H1 (cell line): Measurements from ENCODE around the gene SLC12A5. TPM values are rescaled to one million over a fixed set of nuclear protein-coding genes. Genes with fewer than 3 reads are reported as not detected.

Source experiments
- CTCF ChIA-PET: fragments of 300-600 bp; sonication (Branson Sonifier 250); formaldehyde crosslinking; loops from one replicate; lab custom pipeline; 2021; ENCODE audit not compliant: partially characterized antibody; lab: Charles Lee
- POLR2A ChIA-PET: fragments of 300-600 bp; sonication (Branson Sonifier 250); formaldehyde crosslinking; loops from one replicate; lab custom pipeline; 2021; ENCODE audit warnings: inconsistent platforms; ENCODE audit not compliant: partially characterized antibody; lab: Charles Lee
- DNase-seq, 2 experiments: peaks; one replicate each; pipeline versions ENCODE4 v3.0.0 to v3.0.0-alpha.2; 2010 to 2022; ENCODE audit warnings: low spot score in 2 of 2, low read depth in 1 of 2, mixed read lengths in 1 of 2
- FAIRE-seq: peaks from 2 replicates; lab custom pipeline; 2011; peaks lifted over from hg19 to GRCh38; lab: Jason Lieb, UNC
- H2AFZ ChIP-seq: 2 replicates; pipeline ENCODE4 v1.8.1; 2012; ENCODE audit warnings: low read length, inconsistent platforms
- H2AK5ac ChIP-seq: 2 replicates; pipeline ENCODE4 v1.6.1; 2013; ENCODE audit warnings: low read depth, low read length
- H2BK120ac ChIP-seq: replicated peaks from 2 replicates; pipeline ENCODE3; 2013; ENCODE audit warnings: low read depth, low read length, inconsistent platforms
- H2BK12ac ChIP-seq: 2 replicates; pipeline ENCODE4 v1.6.1; 2013; ENCODE audit warnings: low read depth, low read length
- H2BK15ac ChIP-seq: 2 replicates; pipeline ENCODE4 v1.6.1; 2013; ENCODE audit warnings: low read length
- H2BK20ac ChIP-seq: 2 replicates; pipeline ENCODE4 v1.6.1; 2013; ENCODE audit warnings: low read length
- H2BK5ac ChIP-seq: 2 replicates; pipeline ENCODE4 v1.6.1; 2013; ENCODE audit warnings: low read depth, low read length
- H3K14ac ChIP-seq: 2 replicates; pipeline ENCODE4 v1.6.1; 2013; ENCODE audit warnings: inconsistent platforms; ENCODE audit not compliant: insufficient read length
- H3K18ac ChIP-seq: 2 replicates; pipeline ENCODE4 v1.6.1; 2013; ENCODE audit warnings: low read length; ENCODE audit errors: extremely low read depth
- H3K23ac ChIP-seq: 2 replicates; pipeline ENCODE4 v1.6.1; 2013; ENCODE audit warnings: inconsistent platforms; ENCODE audit not compliant: insufficient read length
- H3K23me2 ChIP-seq: 2 replicates; pipeline ENCODE4 v1.6.1; 2013; ENCODE audit warnings: low read depth, low read length
- H3K27ac ChIP-seq: 2 replicates; pipeline ENCODE4 v1.6.1; 2011; ENCODE audit warnings: low read depth, low read length, inconsistent platforms
- H3K27me3 ChIP-seq, 4 experiments: replicated peaks in 1 of 4; 1 replicate in 1 of 4; 2 replicates in 3 of 4; pipeline versions ENCODE4 v1.6.1 to v1.8.1; 2011 to 2013; ENCODE audit warnings: low read length in 3 of 4, mild to moderate bottlenecking in 3 of 4, inconsistent platforms in 2 of 4, mixed read lengths in 2 of 4, moderate library complexity in 1 of 4; ENCODE audit not compliant: control insufficient read depth in 3 of 4, insufficient read depth in 3 of 4; ENCODE audit errors: extremely low read depth in 1 of 4
- H3K36me3 ChIP-seq, 4 experiments: 2 replicates each; pipeline versions ENCODE4 v1.6.1 to v1.8.1; 2011 to 2013; ENCODE audit warnings: mild to moderate bottlenecking in 4 of 4, low read length in 3 of 4, moderate library complexity in 2 of 4, control low read depth in 1 of 4, inconsistent platforms in 1 of 4; ENCODE audit not compliant: insufficient read depth in 4 of 4, control insufficient read depth in 2 of 4
- H3K4ac ChIP-seq: replicated peaks from 2 replicates; pipeline ENCODE3; 2013; ENCODE audit warnings: low read length, low read depth, mixed read lengths, inconsistent platforms; ENCODE audit not compliant: insufficient read length
- H3K4me1 ChIP-seq, 4 experiments: replicated peaks in 1 of 4; 1 replicate in 1 of 4; 2 replicates in 3 of 4; pipeline versions ENCODE4 v1.6.1 to v1.8.1; 2011 to 2013; ENCODE audit warnings: low read length in 3 of 4, inconsistent platforms in 2 of 4, mixed read lengths in 1 of 4; ENCODE audit not compliant: insufficient read depth in 4 of 4, control insufficient read depth in 3 of 4
- H3K4me2 ChIP-seq, 2 experiments: 2 replicates each; pipeline versions ENCODE4 v1.6.1 to v1.8.1; 2011 to 2013; ENCODE audit warnings: low read depth in 2 of 2, low read length in 2 of 2, control low read depth in 1 of 2, inconsistent platforms in 1 of 2, mild to moderate bottlenecking in 1 of 2; ENCODE audit not compliant: insufficient read depth in 1 of 2
- H3K4me3 ChIP-seq, 4 experiments: fragments of 200-600, 300-600 bp in 1 of 4; sonication (generic), shearing (Covaris generic), sonication (Bioruptor Twin) in 1 of 4; 2 replicates each; pipeline versions ENCODE4 v1.5.1 to v1.8.1; 2011 to 2016; ENCODE audit warnings: low read length in 4 of 4, low read depth in 3 of 4, control low read depth in 2 of 4, inconsistent platforms in 2 of 4, mild to moderate bottlenecking in 2 of 4, mixed read lengths in 1 of 4, moderate library complexity in 1 of 4; ENCODE audit not compliant: insufficient read depth in 2 of 4; ENCODE audit errors: extremely low read depth in 1 of 4
- H3K56ac ChIP-seq: replicated peaks from 2 replicates; pipeline ENCODE3; 2013; ENCODE audit warnings: low read depth, mild to moderate bottlenecking, mixed read lengths, low read length, inconsistent platforms; ENCODE audit not compliant: insufficient read length
- H3K79me1 ChIP-seq: 2 replicates; pipeline ENCODE4 v1.6.1; 2013; ENCODE audit warnings: low read depth, low read length, control low read depth
- H3K79me2 ChIP-seq, 2 experiments: 2 replicates each; pipeline versions ENCODE4 v1.6.1 to v1.8.1; 2012 to 2013; ENCODE audit warnings: low read length in 2 of 2, mild to moderate bottlenecking in 2 of 2, inconsistent platforms in 1 of 2; ENCODE audit not compliant: insufficient read depth in 2 of 2, control insufficient read depth in 1 of 2
- H3K9ac ChIP-seq, 4 experiments: replicated peaks in 1 of 4; 1 replicate in 1 of 4; 2 replicates in 3 of 4; pipeline versions ENCODE4 v1.6.1 to v1.8.1; 2011 to 2013; ENCODE audit warnings: low read depth in 3 of 4, low read length in 3 of 4, control low read depth in 2 of 4, mild to moderate bottlenecking in 2 of 4, moderate library complexity in 2 of 4, inconsistent platforms in 1 of 4; ENCODE audit errors: extremely low read depth in 1 of 4
- H3K9me3 ChIP-seq, 2 experiments: 2 replicates each; pipeline versions ENCODE4 v1.6.1 to v1.8.1; 2012 to 2013; ENCODE audit warnings: mild to moderate bottlenecking in 2 of 2, moderate library complexity in 2 of 2, control low read depth in 1 of 2, inconsistent platforms in 1 of 2, low read depth in 1 of 2, low read length in 1 of 2, mixed read lengths in 1 of 2; ENCODE audit not compliant: insufficient read depth in 2 of 2
- H4K20me1 ChIP-seq, 2 experiments: replicated peaks in 1 of 2; 2 replicates each; pipeline versions ENCODE3 to v1.8.1; 2011 to 2013; ENCODE audit warnings: inconsistent platforms in 2 of 2, low read length in 2 of 2, mild to moderate bottlenecking in 1 of 2; ENCODE audit not compliant: insufficient read depth in 2 of 2, control insufficient read depth in 1 of 2
- H4K5ac ChIP-seq: 2 replicates; pipeline ENCODE4 v1.6.1; 2013; ENCODE audit warnings: low read length, low read depth, mixed read lengths, inconsistent platforms; ENCODE audit not compliant: insufficient read length
- H4K8ac ChIP-seq: 2 replicates; pipeline ENCODE4 v1.8.0; 2013; ENCODE audit warnings: mild to moderate bottlenecking, moderate library complexity, low read length, inconsistent platforms; ENCODE audit not compliant: insufficient read depth; ENCODE audit errors: extremely low read depth
- H4K91ac ChIP-seq: replicated peaks from 2 replicates; pipeline ENCODE3; 2013; ENCODE audit warnings: low read length, mixed read lengths, inconsistent platforms; ENCODE audit not compliant: insufficient read length
- BCL11A ChIP-seq, 2 experiments: IDR thresholded peaks; one replicate each; pipeline ENCODE4 v1.6.1; 2011; ENCODE audit warnings: low read depth in 2 of 2, low read length in 2 of 2, mild to moderate bottlenecking in 2 of 2
- HDAC6 ChIP-seq: IDR thresholded peaks from one replicate; pipeline ENCODE4 v1.7.1; 2012; ENCODE audit warnings: low read depth, mild to moderate bottlenecking, inconsistent platforms, low read length, moderate library complexity
- JUND ChIP-seq: IDR thresholded peaks from 2 replicates; pipeline ENCODE4 v1.6.1; 2011; ENCODE audit warnings: mild to moderate bottlenecking, improper control_type of control experiment, low read length
- KDM1A ChIP-seq: fragments of 200-600, 300-600 bp; sonication (generic); IDR thresholded peaks from 2 replicates; pipeline ENCODE4 v1.7.1; 2016; ENCODE audit warnings: mild to moderate bottlenecking, low read length, borderline replicate concordance
- PHF8 ChIP-seq: fragments of 200-600 bp; sonication (generic); conservative IDR thresholded peaks from 2 replicates; pipeline ENCODE4 v1.7.1; 2012; ENCODE audit warnings: low read depth, mild to moderate bottlenecking, inconsistent platforms, low read length, moderate library complexity
- TBP ChIP-seq: IDR thresholded peaks from 2 replicates; pipeline ENCODE4 v1.6.1; 2011; ENCODE audit warnings: low read depth, low read length, improper control_type of control experiment
- WGBS, 2 experiments: shearing (Covaris generic) in 1 of 2; methylation state at CpG; one replicate each; pipeline versions ENCODE4 v1.1.6 to v1.1.7; 2013 to 2015; ENCODE audit warnings: low lambda C conversion rate in 2 of 2, mixed read lengths in 2 of 2, inconsistent platforms in 1 of 2, low coverage in 1 of 2, missing lambda C conversion rate in 1 of 2; ENCODE audit not compliant: insufficient replicate concordance in 2 of 2, insufficient coverage in 1 of 2, insufficient read length in 1 of 2; ENCODE audit errors: extremely low coverage in 1 of 2, missing lambda C conversion rate in 1 of 2; 5-methylcytosine and 5-hydroxymethylcytosine counted together
- polyA plus RNA-seq, 7 experiments: library from polyadenylated mRNA; depleted of rRNA in 3 of 7; stranded (reverse) in 5 of 7; unstranded in 2 of 7; fragments of >200 nt in 5 of 7; fragments of 200-250 nt in 2 of 7; gene quantifications; 1 replicate in 5 of 7; 2 replicates in 1 of 7; 4 replicates in 1 of 7; pipeline versions ENCODE4 v1.2.1 to v1.2.3, GENCODE V29; 2011 to 2013; ENCODE audit warnings: missing spikeins in 2 of 7, mixed read lengths in 2 of 7
- total RNA-seq: library from RNA; stranded (reverse); fragmentation: NEBNext Ultra II Directional; extraction: Animal tissue kit (Norgen Biotek cat#: 25700); gene quantifications from 2 replicates; pipeline ENCODE4 v1.2.1, GENCODE V29; 2021
- TF ChIP-seq, protein P1 (sequence below): IDR thresholded peaks from 2 replicates; pipeline ENCODE4 v1.6.1; 2012; ENCODE audit warnings: low read length, inconsistent platforms

Gene SLC12A5
- total and polyA plus RNA-seq, 2 of the 8 experiments (the other 6 are each of a cell fraction or from before 2014, with no cell fraction given), result 1.9 to 7.3 TPM

DNA sequence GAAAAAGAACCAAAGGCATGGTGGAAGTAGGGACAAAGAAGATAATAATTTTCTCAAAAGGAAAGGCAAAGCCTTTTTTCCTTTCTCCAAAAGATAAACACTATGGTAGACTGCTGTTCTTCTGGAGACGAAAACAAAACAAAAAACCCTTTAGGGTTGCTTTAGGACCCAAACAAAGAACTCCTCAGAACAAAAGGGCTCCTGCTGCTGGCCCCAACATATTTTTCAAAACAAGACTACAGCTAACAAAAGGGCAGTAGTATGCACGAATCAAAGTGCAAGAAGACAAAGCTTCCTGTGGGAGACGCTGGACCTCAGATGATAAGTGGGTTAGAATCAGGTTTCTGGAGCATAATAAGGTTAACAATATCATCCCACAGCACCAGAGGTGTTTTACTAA, 45.0 kb downstream of the SLC12A5 start:
- Histone ChIP-seq H2BK20ac (no peak overlapping the region), H2BK120ac (no peak overlapping the region), H2BK12ac (no peak overlapping the region; the same call in 1 of the 2 replicates), H4K8ac (no peak overlapping the region), H3K18ac (no peak overlapping the region), H3K14ac (no peak overlapping the region), H3K27me3 (no peaks in the 10 kb centered on the region), H3K27ac (0 out of 2 replicates have a peak overlapping the region, but pooled peaks have one; percentile 53), H3K56ac (no peak overlapping the region), H3K9me3 (no peaks in the 10 kb centered on the region), H3K4me1 (peaks cover 7 to 16% (median 8%) of the 10 kb centered on the region in 4 experiments; a peak in 6 of 7 replicates), H2AK5ac (no peak overlapping the region), H4K5ac (no peak overlapping the region), H3K79me1 (peaks cover 2% of the 10 kb centered on the region; the same call in 1 of the 2 replicates), H2BK15ac (no peak overlapping the region), H2AFZ (no peak overlapping the region), H2BK5ac (no peak overlapping the region), H3K4me3 (peak overlapping the region in 1 of 4 experiments; percentile 37; a peak in 2 of 8 replicates), H3K23ac (no peak overlapping the region), H3K36me3 (peaks cover 0 to 23% (median 8%) of the 10 kb centered on the region in 4 experiments; a peak in 2 of 8 replicates), H3K23me2 (no peaks in the 10 kb centered on the region; the same call in 1 of the 2 replicates), H3K9ac (no peak overlapping the region), H3K4me2 (peak overlapping the region; percentile 51 to 54), H4K91ac (no peak overlapping the region), H4K20me1 (peaks cover 0 to 13% of the 10 kb centered on the region in 2 experiments), H3K79me2 (peaks cover 0 to 23% of the 10 kb centered on the region in 2 experiments; a peak in 2 of 4 replicates), H3K4ac (no peak overlapping the region)
- 17% methylated on average over 3 of the region's 3 CpGs; no CpG with 5 or more reads in 1 of the 2 experiments for WGBS, 2 experiments
- no peak for DNase-seq
- TF ChIP-seq TBP, result no peak
- no peak for TF ChIP-seq KDM1A
- no peak for TF ChIP-seq HDAC6
- TF ChIP-seq JUND, result no peak
- TF ChIP-seq, protein P1, sequence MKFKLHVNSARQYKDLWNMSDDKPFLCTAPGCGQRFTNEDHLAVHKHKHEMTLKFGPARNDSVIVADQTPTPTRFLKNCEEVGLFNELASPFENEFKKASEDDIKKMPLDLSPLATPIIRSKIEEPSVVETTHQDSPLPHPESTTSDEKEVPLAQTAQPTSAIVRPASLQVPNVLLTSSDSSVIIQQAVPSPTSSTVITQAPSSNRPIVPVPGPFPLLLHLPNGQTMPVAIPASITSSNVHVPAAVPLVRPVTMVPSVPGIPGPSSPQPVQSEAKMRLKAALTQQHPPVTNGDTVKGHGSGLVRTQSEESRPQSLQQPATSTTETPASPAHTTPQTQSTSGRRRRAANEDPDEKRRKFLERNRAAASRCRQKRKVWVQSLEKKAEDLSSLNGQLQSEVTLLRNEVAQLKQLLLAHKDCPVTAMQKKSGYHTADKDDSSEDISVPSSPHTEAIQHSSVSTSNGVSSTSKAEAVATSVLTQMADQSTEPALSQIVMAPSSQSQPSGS, result no peak
- TF ChIP-seq BCL11A (IDR thresholded peaks at IDR 0.05; ENCODE audit: low read depth in 2 of 2, low read length in 2 of 2), result no peak
- TF ChIP-seq PHF8, result no peak
- ChIA-PET CTCF (interaction anchor here (1.5 to 3.5 kb wide), 3 partner anchors 15 to 61 kb away, joined by 3 to 11 read pairs (median 5); no protein-coding TSS in a partner anchor), POLR2A (interaction anchor here (0.7 to 1.4 kb wide), 5 partner anchors 9 to 41 kb away, joined by 3 to 8 read pairs (median 3); no protein-coding TSS in a partner anchor)
- FAIRE-seq, result no peak
